Mucosa of rectum (tissue), 2 donors: Measurements from ENCODE around the gene OAS1.
A peak's percentile ranks its signal among the peaks of the same experiment; 100 is the strongest.

Experiments used
- H3K27ac ChIP-seq, 2 donors: one replicate each; pipeline ENCODE4 v1.7.0; 2013; ENCODE audit warnings: inconsistent platforms in 2 of 2, low read depth in 2 of 2, low read length in 2 of 2
- H3K27me3 ChIP-seq, 2 donors: one replicate each; pipeline ENCODE4 v1.7.0; 2013; ENCODE audit warnings: low read length in 2 of 2; ENCODE audit not compliant: control insufficient read depth in 2 of 2, insufficient read depth in 2 of 2
- H3K36me3 ChIP-seq, 2 donors: one replicate each; pipeline ENCODE4 v1.7.0; 2013; ENCODE audit warnings: low read length in 2 of 2; ENCODE audit not compliant: control insufficient read depth in 2 of 2, insufficient read depth in 2 of 2
- H3K4me1 ChIP-seq, 2 donors: one replicate each; pipeline ENCODE4 v1.7.0; 2013; ENCODE audit warnings: low read length in 2 of 2, mild to moderate bottlenecking in 1 of 2; ENCODE audit not compliant: control insufficient read depth in 2 of 2, insufficient read depth in 2 of 2
- H3K4me3 ChIP-seq, 2 donors: one replicate each; pipeline ENCODE4 v1.7.0; 2013; ENCODE audit warnings: low read length in 2 of 2
- H3K9ac ChIP-seq, 2 donors: one replicate each; pipeline ENCODE4 v1.7.0; 2013; ENCODE audit warnings: low read length in 2 of 2, low read depth in 1 of 2, mild to moderate bottlenecking in 1 of 2
- H3K9me3 ChIP-seq, 2 donors: one replicate each; pipeline ENCODE4 v1.7.0; 2013; ENCODE audit warnings: low read length in 2 of 2; ENCODE audit not compliant: control insufficient read depth in 2 of 2
- donor health status: healthy.
- donor health status: Normal muscosa, but diverticular disease.

Gene OAS1

DNA sequence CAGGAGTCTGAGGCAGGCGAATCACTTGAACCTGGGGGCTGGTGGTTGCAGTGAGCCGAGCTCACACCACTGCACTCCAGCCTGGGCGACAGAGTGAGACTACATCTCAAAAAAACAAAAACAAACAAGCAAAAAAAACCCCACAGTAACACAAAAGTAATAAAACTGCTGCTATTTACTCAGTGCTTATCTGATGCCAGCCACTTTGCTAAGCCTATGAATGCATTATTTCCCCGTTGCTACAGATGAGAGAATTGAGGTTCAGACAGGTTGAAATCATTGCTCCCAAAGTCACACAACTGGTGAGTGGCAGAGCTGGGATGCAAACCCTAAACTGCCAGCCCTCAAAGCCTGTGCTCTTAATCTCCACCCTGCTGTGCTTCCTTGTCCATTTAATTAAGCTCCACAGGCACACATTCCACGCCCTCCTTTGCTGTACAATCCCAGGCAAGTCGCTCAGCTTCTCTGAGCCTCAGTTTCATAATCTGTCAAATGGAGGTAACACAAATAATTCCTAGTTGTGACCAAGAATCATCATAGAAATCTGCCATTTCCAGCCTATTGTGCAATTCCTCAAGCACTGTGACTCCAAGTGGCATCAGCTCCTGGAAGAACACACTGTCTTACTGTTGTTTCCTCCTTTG lies 25.8 kb downstream of the OAS1 start:
- Histone ChIP-seq H3K27ac (no peak overlapping the region), H3K36me3 (peaks cover 0 to 2% of the 10 kb centered on the region in 2 donors), H3K9me3 (no peaks in the 10 kb centered on the region), H3K27me3 (no peaks in the 10 kb centered on the region), H3K4me1 (peaks cover 0 to 7% of the 10 kb centered on the region in 2 donors), H3K4me3 (no peak overlapping the region), H3K9ac (no peak overlapping the region)

DNA sequence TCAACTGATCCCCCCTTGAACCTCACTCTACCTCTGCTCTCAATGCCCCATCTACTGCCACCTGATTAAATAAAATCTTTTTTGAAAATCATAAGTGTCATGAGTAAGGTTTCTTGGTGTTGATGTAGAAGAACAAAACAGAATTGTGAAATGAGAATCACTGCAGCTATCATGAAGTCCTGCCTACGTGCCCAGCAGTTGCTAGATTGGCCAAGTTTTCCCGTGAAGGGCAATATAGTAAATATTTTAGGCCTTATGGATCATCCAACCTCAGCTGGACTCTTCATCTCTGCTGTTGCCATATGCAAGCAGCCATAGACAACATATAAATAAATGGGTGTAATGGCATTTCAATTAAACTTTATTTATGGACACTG lies 26.4 kb downstream of the OAS1 start:
- Histone ChIP-seq H3K27ac (no peak overlapping the region), H3K36me3 (no peaks in the 10 kb centered on the region)

DNA sequence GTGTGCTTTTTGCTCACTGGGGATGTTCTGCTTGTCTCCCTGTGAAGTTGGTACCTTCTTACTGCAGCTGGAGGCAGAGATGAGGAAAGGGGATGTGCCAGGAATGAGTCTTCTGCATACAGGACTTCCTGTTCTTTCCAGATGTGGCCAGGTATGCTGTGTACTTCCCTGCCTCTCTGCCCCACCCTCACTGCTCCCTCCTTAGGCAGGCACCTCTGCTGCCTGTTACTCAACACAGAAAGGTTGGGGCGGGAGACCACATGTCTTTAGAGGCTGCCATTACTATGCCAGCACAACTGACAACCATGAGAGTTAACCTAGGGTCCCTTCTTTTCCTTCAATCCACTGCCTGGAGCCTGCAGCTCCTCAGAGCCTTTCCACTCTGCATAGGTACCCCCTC lies 29.5 kb downstream of the OAS1 start:
- H3K9me3 ChIP-seq, result no peaks in the 10 kb centered on the region
- no peaks in the 10 kb centered on the region for H3K27me3 ChIP-seq
- H3K9ac ChIP-seq, result no peak overlapping the region
- no peaks in the 10 kb centered on the region for H3K36me3 ChIP-seq
- H3K4me1 ChIP-seq, result peaks cover 13 to 23% of the 10 kb centered on the region in 2 donors
- H3K4me3 ChIP-seq, result no peak overlapping the region
- H3K27ac ChIP-seq, result no peak overlapping the region

More for the DNA sequence above, 26.4 kb downstream of the OAS1 start:
- Histone ChIP-seq H3K4me1 (peaks cover 0 to 10% of the 10 kb centered on the region in 2 donors), H3K9ac (no peak overlapping the region), H3K4me3 (no peak overlapping the region), H3K27me3 (no peaks in the 10 kb centered on the region), H3K9me3 (no peaks in the 10 kb centered on the region)

DNA sequence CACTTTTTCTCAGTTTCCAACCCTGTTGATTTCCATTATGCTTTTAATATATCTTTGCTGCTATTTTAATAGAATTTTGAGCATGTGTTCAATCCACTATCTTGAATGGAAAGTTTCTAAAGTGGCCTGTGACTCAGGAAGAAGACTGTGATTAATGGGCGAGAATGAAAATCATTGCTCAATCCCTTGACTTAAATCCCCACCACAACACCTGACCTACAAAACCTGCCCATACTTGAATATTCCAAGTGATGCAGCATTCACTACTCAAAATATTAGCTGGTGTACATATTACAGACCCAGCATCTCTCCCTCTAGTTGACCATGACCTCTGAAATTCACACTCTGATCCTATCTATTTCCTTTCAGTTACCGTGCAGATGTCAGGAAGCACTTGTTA lies 30.2 kb downstream of the OAS1 start:
- no peaks in the 10 kb centered on the region for H3K27me3 ChIP-seq
- H3K27ac ChIP-seq, result no peak overlapping the region
- no peak overlapping the region for H3K4me3 ChIP-seq
- H3K36me3 ChIP-seq, result peaks cover 0 to 2% of the 10 kb centered on the region in 2 donors
- peaks cover 13 to 23% of the 10 kb centered on the region in 2 donors for H3K4me1 ChIP-seq
- H3K9me3 ChIP-seq, result no peaks in the 10 kb centered on the region
- no peak overlapping the region for H3K9ac ChIP-seq

DNA sequence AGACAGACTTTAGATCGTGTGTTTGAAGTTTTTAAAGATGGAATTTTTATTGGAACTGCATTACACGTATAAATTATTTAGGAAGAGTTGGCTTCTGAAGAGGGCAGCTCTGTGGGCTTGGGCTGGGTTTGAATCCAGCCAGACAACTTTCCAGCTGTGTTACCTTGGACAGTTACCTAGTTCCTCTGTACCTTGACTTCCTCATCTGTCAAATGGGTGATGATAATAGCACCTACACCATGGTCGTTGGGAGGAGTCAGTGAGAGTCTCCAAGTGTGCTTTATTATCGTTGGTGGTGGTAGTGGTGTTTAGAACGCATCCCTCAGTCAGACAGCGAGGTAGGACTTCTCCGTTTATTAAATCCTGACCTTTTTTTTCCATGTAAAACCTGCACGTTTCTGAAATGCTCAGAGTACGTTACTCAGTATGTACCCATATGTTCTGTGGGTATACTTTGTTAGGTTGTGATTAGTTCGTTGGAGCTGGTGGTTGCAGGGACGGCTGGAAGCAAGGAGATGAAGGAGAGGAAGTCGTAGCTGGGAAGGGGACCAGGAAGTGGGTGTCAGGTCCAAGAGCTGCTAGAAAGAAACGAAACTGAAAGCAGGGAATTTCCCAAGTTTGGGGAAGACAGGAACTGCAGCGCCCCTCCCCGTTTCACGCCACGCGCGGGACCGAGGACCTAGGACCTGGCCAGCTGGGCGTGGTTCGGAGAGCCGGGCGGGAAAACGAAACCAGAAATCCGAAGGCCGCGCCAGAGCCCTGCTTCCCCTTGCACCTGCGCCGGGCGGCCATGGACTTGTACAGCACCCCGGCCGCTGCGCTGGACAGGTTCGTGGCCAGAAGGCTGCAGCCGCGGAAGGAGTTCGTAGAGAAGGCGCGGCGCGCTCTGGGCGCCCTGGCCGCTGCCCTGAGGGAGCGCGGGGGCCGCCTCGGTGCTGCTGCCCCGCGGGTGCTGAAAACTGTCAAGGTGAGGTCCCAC lies 31.3 kb downstream of the OAS1 start, which contains the start of gene OAS3:
Gene OAS3 (plus strand): TSS at position 734 of the 979 bp plus-strand sequence. CDS start 57 bp downstream, at position 791.
- peaks cover 13 to 16% of the 10 kb centered on the region in 2 donors for H3K4me1 ChIP-seq
- H3K27me3 ChIP-seq, result no peaks in the 10 kb centered on the region
- H3K36me3 ChIP-seq, result peaks cover 0 to 4% of the 10 kb centered on the region in 2 donors
- H3K9ac ChIP-seq, result peak within 1 kb of the TSS; percentile 77 to 85
- H3K9me3 ChIP-seq, result no peaks in the 10 kb centered on the region
- peak within 1 kb of the TSS; percentile 81 to 89 for H3K4me3 ChIP-seq
- H3K27ac ChIP-seq, result peak within 1 kb of the TSS; percentile 68 to 79

- Histone ChIP-seq H3K4me3 (peak overlapping the region; percentile 81 to 89), H3K9ac (peak overlapping the region; percentile 77 to 85), H3K27me3 (no peaks in the 10 kb centered on the region), H3K36me3 (peaks cover 0 to 4% of the 10 kb centered on the region in 2 donors), H3K27ac (peak overlapping the region; percentile 68 to 79), H3K4me1 (peaks cover 13 to 16% of the 10 kb centered on the region in 2 donors), H3K9me3 (no peaks in the 10 kb centered on the region)
Measured at GRCh38 chr12:112938751-112939150, 32.0 kb downstream of the OAS1 start.

GRCh38 chr12:112939761-112940381 lies 33.1 kb downstream of the OAS1 start:
- peaks cover 3 to 4% of the 10 kb centered on the region in 2 donors for H3K36me3 ChIP-seq
- H3K9ac ChIP-seq, result peak overlapping the region in 1 of 2 donors; percentile 6
- H3K9me3 ChIP-seq, result no peaks in the 10 kb centered on the region
- H3K4me1 ChIP-seq, result peaks cover 13 to 16% of the 10 kb centered on the region in 2 donors
- H3K27ac ChIP-seq, result no peak overlapping the region
- H3K4me3 ChIP-seq, result peak overlapping the region; percentile 18 to 89
- no peaks in the 10 kb centered on the region for H3K27me3 ChIP-seq

GRCh38 chr12:112941528-112942335 lies 35.0 kb downstream of the OAS1 start:
- Histone ChIP-seq H3K27me3 (no peaks in the 10 kb centered on the region), H3K27ac (no peak overlapping the region), H3K4me1 (peaks cover 13 to 16% of the 10 kb centered on the region in 2 donors), H3K36me3 (peaks cover 4% of the 10 kb centered on the region in 2 donors), H3K4me3 (no peak overlapping the region), H3K9me3 (no peaks in the 10 kb centered on the region), H3K9ac (no peak overlapping the region)

DNA sequence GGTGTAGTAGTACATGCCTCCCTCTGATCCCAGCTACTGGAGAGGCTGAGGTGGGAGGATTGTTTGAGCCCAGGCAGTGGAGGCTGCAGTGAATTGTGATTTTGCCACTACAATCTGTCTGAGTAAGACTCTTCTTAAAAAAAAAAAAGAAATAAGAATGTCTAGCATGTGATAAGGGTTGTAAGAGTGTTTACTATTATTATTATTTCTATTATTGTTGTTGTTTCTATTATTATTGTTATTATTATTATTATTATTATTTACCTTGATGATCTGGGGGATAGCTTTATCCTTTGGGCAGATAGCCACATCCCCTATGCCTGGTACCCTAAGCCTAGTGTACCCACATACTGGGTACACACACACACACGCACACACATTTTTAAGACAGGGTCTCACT lies 35.8 kb downstream of the OAS1 start:
- peaks cover 7 to 10% of the 10 kb centered on the region in 2 donors for H3K36me3 ChIP-seq
- H3K9me3 ChIP-seq, result no peaks in the 10 kb centered on the region
- no peaks in the 10 kb centered on the region for H3K27me3 ChIP-seq
- H3K4me3 ChIP-seq, result no peak overlapping the region
- H3K27ac ChIP-seq, result no peak overlapping the region
- peaks cover 13 to 16% of the 10 kb centered on the region in 2 donors for H3K4me1 ChIP-seq
- H3K9ac ChIP-seq, result no peak overlapping the region
